LHCN-M2 (cell line): ENCODE data around the gene MAN1B1. TPM values are rescaled to one million over a fixed set of nuclear protein-coding genes. Genes with fewer than 3 reads are reported as not detected.

Source experiments
- DNase-seq: peaks from one replicate; pipeline ENCODE4 v3.0.0-alpha.2; 2012; ENCODE audit warnings: low read depth
- polyA plus RNA-seq: library from polyadenylated mRNA; unstranded; fragments of >200 nt; gene quantifications from one replicate; pipeline ENCODE4 v1.2.1, GENCODE V29; 2012; ENCODE audit warnings: missing spikeins
- total RNA-seq: library from RNA; depleted of rRNA; stranded (reverse); fragments of >200 nt; gene quantifications from 2 replicates; pipeline ENCODE4 v1.2.3, GENCODE V29; 2014; rRNA removed

Gene MAN1B1
- 78.4 and 92.8 TPM in 2 replicates for total RNA-seq
- 56.5 TPM for polyA plus RNA-seq

DNA sequence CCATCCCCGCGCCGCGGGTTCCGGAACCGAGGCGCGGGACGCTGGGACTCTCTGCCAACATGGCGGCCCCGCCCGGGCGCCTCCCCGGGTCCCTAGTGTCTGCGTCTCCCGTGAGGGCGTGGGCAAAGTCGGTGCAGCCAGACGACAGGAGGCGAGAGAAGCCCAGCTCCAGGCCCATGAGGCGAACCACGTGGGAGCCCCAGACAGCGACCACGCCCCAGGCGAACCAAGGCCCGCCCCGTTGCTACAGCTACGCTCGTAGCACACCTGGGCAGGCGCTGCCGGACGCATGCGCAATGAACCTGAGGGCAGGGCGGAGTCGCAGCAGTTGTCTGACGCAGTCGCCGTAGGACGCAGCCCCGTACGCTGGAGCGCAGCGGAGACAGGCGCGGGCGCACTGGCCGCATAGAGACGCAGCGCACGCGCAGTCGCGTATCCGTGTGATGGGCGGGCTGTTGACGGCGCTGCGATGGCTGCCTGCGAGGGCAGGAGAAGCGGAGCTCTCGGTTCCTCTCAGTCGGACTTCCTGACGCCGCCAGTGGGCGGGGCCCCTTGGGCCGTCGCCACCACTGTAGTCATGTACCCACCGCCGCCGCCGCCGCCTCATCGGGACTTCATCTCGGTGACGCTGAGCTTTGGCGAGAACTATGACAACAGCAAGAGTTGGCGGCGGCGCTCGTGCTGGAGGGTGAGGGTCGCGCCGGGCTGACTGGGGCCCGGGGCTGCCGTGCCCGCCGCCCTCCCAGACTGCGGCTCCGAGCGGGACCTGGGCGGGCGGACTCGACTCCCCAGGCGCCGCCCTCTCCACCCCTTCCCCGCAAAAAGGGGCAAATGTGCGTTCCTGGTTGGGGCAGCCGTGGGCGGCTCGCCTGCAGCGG, at the start of gene MAN1B1:
TSS of gene MAN1B1 (plus strand) at position 455 of the 878 bp plus-strand sequence. CDS start at position 470, 15 bp downstream.
- peak; percentile 97 for DNase-seq

GRCh38 chr9:137037035-137037434, 49.8 kb upstream of the MAN1B1 start:
- no peak for DNase-seq

DNA sequence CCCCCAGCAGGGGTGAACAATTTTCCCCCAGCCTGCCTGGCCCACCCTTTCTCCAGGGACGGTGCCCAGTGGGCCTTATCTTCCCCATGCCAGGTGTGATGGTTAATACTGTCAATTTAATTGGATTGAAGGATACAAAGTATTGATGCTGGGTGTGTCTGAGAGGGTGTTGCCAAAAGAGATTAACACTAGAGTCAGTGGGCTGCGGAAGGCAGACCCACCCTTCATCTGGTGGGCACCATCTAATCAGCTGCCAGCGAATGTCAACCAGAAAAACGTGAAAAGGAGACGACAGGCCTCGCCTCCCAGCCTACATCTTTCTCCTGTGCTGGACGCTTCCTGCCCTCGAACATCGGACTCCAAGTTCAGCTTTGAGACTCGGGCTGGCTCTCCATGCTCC, 49.3 kb upstream of the MAN1B1 start:
- no peak for DNase-seq

DNA sequence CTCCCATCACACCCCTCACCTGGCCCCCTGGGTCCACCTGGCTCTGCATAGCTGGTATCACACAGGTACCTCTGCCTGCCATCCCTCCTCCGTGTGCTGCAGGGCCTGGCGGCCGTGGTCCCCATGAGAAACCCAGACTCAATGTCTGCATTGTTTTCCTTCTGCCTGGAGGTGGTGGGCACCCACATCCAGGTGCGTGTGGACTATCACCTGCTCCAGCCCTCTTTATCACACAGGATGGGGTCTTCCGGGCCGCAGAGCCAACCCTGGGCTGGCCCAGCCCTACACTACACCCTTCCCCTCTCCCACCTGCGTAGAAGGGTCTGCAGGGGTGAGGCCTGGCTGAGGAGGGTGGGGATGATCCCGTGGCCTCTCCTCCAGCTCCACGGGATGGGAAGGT, 47.9 kb upstream of the MAN1B1 start:
- no peak for DNase-seq

- DNase-seq: no peak
Measured at GRCh38 chr9:137039611-137040366, 47.0 kb upstream of the MAN1B1 start.

DNA sequence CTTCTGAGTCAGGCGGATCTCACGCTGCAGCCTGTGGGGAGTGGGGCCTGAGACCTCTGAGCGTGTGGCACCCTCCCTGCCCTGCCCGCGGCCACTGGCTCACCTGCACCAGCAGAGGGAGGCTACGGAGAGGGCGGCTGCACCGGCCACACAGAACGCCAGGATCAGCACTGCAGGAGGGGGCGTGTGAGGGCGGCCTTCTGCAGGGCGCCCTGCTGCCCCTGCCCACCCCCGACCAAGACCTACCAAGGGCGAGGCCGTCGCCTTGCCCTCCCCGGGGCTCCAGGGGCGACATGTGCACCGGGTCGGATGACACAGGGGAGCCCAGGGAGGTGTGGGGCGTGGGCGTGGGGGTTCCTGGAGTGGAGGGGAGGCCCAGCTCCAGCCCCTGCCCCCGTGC, 46.2 kb upstream of the MAN1B1 start:
- no peak for DNase-seq

- no peak for DNase-seq
Measured at GRCh38 chr9:137041124-137041523, 45.7 kb upstream of the MAN1B1 start.

DNA sequence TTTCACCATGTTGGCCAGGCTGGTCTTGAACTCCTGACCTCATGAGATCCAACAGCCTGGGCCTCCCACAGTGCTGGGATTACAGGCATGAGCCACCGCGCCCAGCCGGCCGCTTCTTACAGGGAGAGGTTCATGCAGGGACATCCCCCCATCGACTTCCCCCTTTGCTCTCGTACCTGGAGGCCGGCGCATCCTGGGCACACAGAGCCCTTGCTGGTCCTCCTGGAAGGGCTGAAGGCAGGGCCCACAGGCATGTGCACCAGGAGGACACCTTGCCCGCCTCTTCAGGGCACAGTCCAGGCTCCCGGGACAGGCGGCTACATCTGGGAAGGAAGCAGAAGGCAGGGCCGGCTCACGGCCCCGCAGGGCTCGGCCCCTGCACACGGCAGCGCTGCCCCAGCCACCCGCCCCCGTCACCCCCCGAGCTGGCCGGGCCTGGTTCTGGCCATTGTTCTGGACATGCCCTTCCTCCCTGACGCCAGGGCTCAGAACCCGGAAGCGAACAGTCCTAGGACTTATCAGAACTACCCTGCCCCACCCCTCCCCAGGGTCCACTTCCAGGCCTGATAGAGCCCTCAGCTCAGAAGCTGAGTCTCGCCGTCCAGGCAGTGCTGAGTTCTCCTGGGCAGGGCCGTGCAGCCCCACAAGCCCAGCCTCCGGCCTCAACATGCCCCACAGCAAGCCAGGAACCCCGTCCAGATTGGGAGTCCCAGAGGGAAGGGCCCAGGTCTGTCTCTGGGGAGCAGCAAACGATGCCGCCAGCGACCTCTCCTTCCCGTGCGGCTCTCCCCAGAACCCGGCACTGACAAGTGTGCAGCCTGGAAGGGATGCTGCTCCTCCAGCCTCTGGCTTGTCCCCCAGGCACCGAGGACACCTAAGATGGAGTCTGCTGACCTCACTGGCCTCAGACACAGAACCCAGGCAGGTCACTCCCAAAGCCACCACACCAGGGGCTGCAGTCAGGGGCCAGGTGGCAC, 43.7 kb upstream of the MAN1B1 start:
- DNase-seq: no peak

DNA sequence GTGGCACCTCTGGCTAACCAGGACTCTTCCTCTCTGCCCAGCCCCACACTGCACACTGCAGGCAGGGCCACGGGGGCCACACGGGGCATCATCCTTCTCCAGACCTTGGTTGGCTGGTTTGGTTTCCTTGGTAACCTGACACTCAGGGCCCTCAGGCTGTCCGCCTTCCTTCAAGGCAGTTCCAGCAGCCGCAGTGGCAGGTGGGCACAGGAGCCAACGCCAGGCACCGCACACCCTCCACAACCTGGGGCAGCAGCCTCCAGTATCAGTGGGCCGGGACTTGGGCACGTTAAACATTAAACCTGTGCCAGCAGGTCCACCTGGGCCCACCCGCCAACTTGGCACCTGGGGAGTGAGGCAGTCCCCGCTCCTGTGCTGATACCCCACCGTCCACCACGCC, 42.7 kb upstream of the MAN1B1 start:
- DNase-seq: no peak

DNA sequence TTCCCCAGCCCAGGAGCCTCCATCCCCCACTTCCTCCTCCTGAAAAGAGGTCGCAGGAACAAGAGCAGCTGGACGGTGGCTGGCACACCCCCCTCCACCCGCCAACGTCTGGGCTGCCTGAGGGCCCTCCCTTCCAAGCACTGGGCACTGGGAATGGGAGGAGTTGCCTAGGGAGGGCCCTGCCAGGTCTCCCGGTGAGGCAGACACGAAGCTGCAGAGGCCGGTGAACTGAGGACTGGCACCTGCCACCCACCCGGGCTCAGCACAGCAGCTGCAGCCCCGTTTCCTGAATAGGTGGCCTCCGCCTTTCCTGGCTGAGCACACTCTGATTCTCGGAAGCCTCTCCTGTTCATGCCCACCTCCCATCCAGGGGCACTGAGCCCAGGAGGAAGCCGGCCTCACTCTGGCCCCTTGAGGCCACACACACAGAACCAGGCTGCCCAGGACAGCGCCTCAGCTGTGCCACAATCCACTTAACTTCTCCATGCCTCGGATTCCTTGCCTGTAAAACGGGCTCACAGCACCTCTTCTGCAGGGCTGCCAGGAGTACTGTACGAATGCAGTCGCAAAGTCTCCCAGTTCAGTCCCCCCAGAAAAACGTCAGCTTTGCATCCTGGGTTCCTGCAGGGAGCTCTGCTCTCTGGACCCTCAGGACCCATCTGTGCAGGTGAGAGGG, 42.1 kb upstream of the MAN1B1 start:
- no peak for DNase-seq

DNA sequence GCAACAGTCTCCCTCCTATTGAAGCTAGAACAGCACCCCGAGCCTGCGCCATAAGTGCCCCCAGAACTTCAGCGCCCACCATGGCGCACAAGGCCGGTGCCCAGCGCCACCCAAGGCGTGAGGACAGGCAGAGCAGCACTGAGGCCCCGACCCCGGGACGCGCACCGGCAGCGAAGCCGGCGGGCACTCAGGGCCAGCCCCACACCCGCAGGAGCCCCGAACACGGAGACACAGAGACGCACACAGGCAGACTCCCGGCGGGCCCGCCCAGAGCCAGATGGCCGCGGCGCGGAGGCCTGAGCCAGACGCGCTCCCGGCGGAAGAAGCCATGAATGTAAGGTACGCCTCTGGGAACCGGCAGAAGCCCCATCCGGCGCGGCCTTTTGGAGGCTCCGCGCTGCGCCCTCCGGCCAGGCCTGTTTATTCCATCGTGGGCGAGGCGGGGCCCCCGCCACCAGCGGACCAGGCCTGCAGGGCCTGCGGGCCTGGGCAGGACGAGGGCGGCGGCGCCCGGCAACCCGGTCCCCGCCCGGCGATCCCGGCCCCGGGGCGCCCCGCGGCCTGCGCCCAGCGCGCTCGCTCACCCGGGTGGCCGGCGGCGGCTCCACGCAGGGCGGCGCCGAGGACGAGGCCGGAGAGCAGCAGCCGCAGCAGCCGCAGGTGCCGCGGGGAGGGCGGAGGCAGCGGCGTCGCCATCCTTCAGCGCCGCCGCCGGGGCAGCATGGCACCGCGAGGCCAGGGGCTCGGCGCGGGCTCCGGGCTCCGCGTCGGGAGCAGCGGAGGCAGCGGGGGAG, 41.3 kb upstream of the MAN1B1 start:
- DNase-seq: no peak

- peak; percentile 39 for DNase-seq
Measured at GRCh38 chr9:137046088-137046787, 40.5 kb upstream of the MAN1B1 start, which contains the start of gene NPDC1. NPDC1 (minus strand) TSS chr9:137046177; CDS start chr9:137045989, 188 bp downstream.

DNA sequence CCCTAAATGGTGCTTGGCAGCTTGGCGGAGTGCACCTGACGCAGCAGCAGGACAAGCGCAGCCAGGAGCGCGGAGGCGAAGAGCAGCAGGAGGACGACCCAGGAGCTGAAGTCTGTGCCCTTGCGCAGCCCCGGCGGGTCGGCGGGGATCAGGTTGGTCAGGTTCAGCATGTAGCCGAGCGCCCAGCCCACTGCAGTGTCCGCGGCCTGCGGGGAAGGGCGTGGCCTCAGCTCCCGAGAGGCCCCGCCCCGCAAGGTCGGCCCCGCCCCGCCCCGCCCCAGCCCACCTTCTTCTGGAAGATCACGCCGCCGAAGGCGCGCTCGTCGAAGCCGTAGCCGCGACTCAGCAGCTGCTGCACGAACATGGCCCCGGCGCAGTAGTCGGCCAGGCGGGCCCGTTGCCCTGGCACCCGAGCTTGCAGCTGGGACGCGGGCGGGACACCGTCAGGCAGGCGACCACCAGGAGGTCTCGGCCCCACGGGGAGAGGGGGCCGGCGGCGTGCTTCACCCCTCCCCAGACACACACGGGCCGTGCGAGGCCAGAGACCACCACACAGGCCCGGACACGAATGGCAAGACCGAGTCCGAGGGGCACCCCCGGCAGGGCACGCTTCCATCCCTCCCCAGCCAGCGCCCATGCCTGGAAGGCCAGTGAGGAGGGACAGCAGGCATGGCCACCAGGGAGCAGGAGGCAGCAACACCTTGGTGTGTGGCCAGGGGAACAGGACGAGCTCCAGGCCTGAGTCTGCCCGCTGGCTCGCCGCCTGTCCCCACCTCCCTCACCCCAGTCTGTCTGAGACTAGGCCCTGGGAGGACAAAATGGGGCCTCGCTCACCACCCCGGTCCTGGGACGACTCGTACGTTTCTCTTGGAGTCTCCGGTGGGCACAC, 37.9 kb upstream of the MAN1B1 start:
- no peak for DNase-seq

DNA sequence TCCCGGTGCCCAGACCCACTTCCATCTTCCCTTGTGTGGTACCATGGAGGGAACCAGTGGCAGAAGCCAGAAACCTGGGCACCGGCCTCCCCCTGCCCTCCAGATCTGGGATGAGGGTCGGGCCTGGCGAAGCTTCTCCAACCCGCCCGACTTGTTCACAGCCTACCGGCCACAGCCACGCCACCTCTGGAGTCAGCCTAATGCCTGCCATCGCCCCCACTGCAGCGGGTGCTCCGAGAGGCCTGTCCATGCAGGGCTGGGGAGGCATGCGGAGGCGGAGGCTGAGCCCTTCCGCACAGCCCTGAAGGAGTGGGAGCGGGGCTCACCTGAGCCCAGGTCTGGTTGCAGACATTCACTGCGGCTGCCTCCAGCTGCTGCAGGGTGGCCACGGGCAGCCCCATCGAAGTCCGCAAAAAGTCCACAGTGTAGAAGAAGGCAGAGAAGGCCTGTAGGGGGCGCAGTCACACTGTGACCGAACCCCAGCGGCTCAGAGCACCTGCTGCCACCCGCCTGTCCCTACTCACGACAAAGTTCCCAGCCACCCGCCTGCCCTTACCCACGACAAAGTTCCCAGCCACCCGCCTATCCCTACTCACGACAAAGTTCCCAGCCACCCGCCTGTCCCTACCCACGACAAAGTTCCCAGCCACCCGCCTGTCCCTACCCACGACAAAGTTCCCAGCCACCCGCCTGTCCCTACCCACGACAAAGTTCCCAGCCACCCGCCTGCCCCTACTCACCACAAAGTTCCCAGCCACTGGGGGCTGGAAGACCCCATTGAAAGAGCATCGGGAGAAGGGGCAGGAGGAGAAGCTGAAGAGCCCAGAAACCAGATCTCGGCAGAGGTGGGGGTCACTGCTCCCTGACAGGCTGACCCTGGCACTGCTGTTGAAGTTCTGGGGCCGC, 37.0 kb upstream of the MAN1B1 start:
- no peak for DNase-seq

DNA sequence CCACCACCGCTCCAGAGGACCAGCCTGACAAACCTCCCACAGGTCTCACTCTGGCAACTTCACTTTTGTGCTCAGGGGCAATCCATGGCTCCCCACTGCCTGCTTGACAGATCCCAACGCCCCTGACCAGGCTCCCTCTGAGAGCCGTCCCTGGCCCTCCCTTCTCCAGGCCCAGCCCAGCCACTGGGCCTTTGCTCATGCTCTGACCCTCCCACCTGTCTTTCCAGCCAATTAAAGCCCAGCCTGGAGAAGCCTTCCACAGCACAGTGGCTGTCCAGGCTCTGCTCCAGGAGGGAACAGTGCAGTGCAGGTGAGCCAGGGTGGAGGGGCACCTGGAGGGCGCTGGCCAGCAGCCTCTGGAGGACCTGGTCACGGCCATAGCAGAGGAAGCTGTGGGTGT, 36.2 kb upstream of the MAN1B1 start:
- no peak for DNase-seq

GRCh38 chr9:137051145-137051724, 35.5 kb upstream of the MAN1B1 start:
- DNase-seq: no peak

GRCh38 chr9:137052293-137052692, 34.5 kb upstream of the MAN1B1 start:
- DNase-seq: no peak
